Measurements from ENCODE around the gene EXT2. TPM values are rescaled to one million over a fixed set of nuclear protein-coding genes. Genes with fewer than 3 reads are reported as not detected.

The EXT2 gene
- total RNA-seq, 1 experiment from 2014 or later = 42.8 TPM

- DNase-seq (ENCODE audit: low read depth, low spot score) = no peak
- no peak overlapping the region for H3K4me3 ChIP-seq (replicated peaks in 1 of 2; ENCODE audit: low read depth in 1 of 2, low read length in 2 of 2)
- no TSS peak for BruUV-seq (replicated peaks)
- RAD21 ChIA-PET (ENCODE audit: low non-redundant PET in 1 of 2, low total read pairs in 2 of 2, uncharacterized antibody in 2 of 2, unreplicated experiment in 2 of 2) = no interaction called here
- H3K27me3 ChIP-seq (ENCODE audit: insufficient read depth, low read length) = no peaks in the 10 kb centered on the region
- no peak overlapping the region for H3K4me2 ChIP-seq (ENCODE audit: low read length)
- no peaks in the 10 kb centered on the region for H3K4me1 ChIP-seq (ENCODE audit: control insufficient read depth in 1 of 2, insufficient read depth in 2 of 2, low read length in 2 of 2)
- no peak overlapping the region for H3K9ac ChIP-seq (ENCODE audit: low read length)
- H3K27ac ChIP-seq (ENCODE audit: low read depth, low read length) = no peak overlapping the region
- TF ChIP-seq POLR2A (IDR thresholded peaks at IDR 0.05; ENCODE audit: borderline replicate concordance, extremely low read depth, insufficient read depth, insufficient read length) = no peak
- TF ChIP-seq SP1 (IDR thresholded peaks at IDR 0.05; ENCODE audit: low read depth) = no peak
- no peak for TF ChIP-seq ZBTB33 (IDR thresholded peaks at IDR 0.05; ENCODE audit: extremely low read depth, insufficient replicate concordance, low read length)
- no peak for TF ChIP-seq ZFX (IDR thresholded peaks at IDR 0.05)
- no peak for TF ChIP-seq YY1 (IDR thresholded peaks at IDR 0.05; ENCODE audit: extremely low read depth, insufficient replicate concordance, low read depth, low read length)
- no peak for TF ChIP-seq MAX (IDR thresholded peaks at IDR 0.05)
- TF ChIP-seq CTCF (IDR thresholded peaks at IDR 0.05 in 2 of 3, conservative IDR thresholded peaks at IDR 0.05 in 1 of 3; ENCODE audit: borderline replicate concordance in 1 of 3, insufficient read depth in 1 of 3, low read depth in 2 of 3, low read length in 2 of 3) = no peak
- no peak for TF ChIP-seq REST (IDR thresholded peaks at IDR 0.05; ENCODE audit: low read depth)
- TF ChIP-seq EGR1 (IDR thresholded peaks at IDR 0.05; ENCODE audit: low read depth) = no peak
- no peak for TF ChIP-seq ELF1 (IDR thresholded peaks at IDR 0.05; ENCODE audit: borderline replicate concordance, low read depth)
- TF ChIP-seq FOSL1 (IDR thresholded peaks at IDR 0.05; ENCODE audit: low read depth) = no peak
- TF ChIP-seq SIN3A (IDR thresholded peaks at IDR 0.05; ENCODE audit: low read depth) = no peak
- no peak for TF ChIP-seq SRF (IDR thresholded peaks at IDR 0.05; ENCODE audit: low read depth)
- H3K9me2 ChIP-seq (ENCODE audit: insufficient read depth) = no peaks in the 10 kb centered on the region
- no peak overlapping the region for H2AFZ ChIP-seq (ENCODE audit: low read depth, low read length, poor library complexity, severe bottlenecking)
- intact Hi-C loops (cut with micrococcal nuclease) = no loop called here
- CTCF ChIA-PET = no interaction called here
- no peaks in the 10 kb centered on the region for H3K79me2 ChIP-seq (ENCODE audit: insufficient read depth, low read length)
- H3K9me3 ChIP-seq (ENCODE audit: control insufficient read depth in 1 of 2, insufficient read depth in 1 of 2, low read depth in 1 of 2, low read length in 2 of 2) = no peaks in the 10 kb centered on the region
- no peaks in the 10 kb centered on the region for H4K20me1 ChIP-seq (ENCODE audit: insufficient read depth)
- H3K36me3 ChIP-seq (ENCODE audit: control insufficient read depth in 1 of 2, insufficient read depth in 2 of 2, low read length in 2 of 2) = no peaks in the 10 kb centered on the region
- POLR2A ChIA-PET = no interaction called here
- ATAC-seq = no peak
Observed at GRCh38 chr11:44267750-44268613, 172.5 kb downstream of the EXT2 start.
